Adrenal gland (tissue), 5 donors: ENCODE measurements around the gene AGBL5.

ENCODE experiments used
- CTCF ChIP-seq, 6 experiments: fragments of 450-650 bp in 4 of 6; fragments of 200-600 bp in 2 of 6; sonication (generic) in 1 of 6; IDR thresholded peaks; 1 replicate in 5 of 6; 2 replicates in 1 of 6; pipeline versions ENCODE4 v1.5.1 to v1.8.0; 2016 to 2021; ENCODE audit warnings: antibody characterized with exemption in 6 of 6, mild to moderate bottlenecking in 2 of 6, moderate library complexity in 1 of 6
- POLR2A ChIP-seq, 2 donors: fragments of 450-650 bp; IDR thresholded peaks; one replicate each; pipeline ENCODE4 v1.6.1; 2017; ENCODE audit warnings: antibody characterized with exemption in 2 of 2, mild to moderate bottlenecking in 2 of 2, moderate library complexity in 1 of 2
- donor health status: DM: no; HTN: no; CAD: no.

GRCh38 chr2:27083410-27084296 lies 32.2 kb downstream of the AGBL5 start:
- no peak for TF ChIP-seq POLR2A (IDR thresholded peaks at IDR 0.05)
- no peak for TF ChIP-seq CTCF (IDR thresholded peaks at IDR 0.05)
